ENCODE data around the gene LRRC49.

LRRC49 gene

GRCh38 chr15:70923311-70924080 is 30.9 kb downstream of the LRRC49 start:
- TF ChIP-seq CTCF (IDR thresholded peaks at IDR 0.05), result no peak

GRCh38 chr15:70931821-70932220 is 39.2 kb downstream of the LRRC49 start:
- TF ChIP-seq CTCF (IDR thresholded peaks at IDR 0.05), result no peak

GRCh38 chr15:70932397-70932796 is 39.8 kb downstream of the LRRC49 start:
- TF ChIP-seq CTCF (IDR thresholded peaks at IDR 0.05), result no peak

GRCh38 chr15:70933411-70933810 is 40.8 kb downstream of the LRRC49 start:
- no peak for TF ChIP-seq CTCF (IDR thresholded peaks at IDR 0.05)

- TF ChIP-seq CTCF (IDR thresholded peaks at IDR 0.05), result no peak
These were observed 43.0 kb downstream of the LRRC49 start for GRCh38 chr15:70935631-70936030.

- TF ChIP-seq CTCF (IDR thresholded peaks at IDR 0.05), result no peak
These were observed 43.7 kb downstream of the LRRC49 start for GRCh38 chr15:70936326-70936725.

GRCh38 chr15:70947351-70948335 is 55.0 kb downstream of the LRRC49 start:
- no peak for TF ChIP-seq CTCF (IDR thresholded peaks at IDR 0.05)

All from LNCAP (cell line).